ENCODE data around the gene KIF21B.

DNA sequence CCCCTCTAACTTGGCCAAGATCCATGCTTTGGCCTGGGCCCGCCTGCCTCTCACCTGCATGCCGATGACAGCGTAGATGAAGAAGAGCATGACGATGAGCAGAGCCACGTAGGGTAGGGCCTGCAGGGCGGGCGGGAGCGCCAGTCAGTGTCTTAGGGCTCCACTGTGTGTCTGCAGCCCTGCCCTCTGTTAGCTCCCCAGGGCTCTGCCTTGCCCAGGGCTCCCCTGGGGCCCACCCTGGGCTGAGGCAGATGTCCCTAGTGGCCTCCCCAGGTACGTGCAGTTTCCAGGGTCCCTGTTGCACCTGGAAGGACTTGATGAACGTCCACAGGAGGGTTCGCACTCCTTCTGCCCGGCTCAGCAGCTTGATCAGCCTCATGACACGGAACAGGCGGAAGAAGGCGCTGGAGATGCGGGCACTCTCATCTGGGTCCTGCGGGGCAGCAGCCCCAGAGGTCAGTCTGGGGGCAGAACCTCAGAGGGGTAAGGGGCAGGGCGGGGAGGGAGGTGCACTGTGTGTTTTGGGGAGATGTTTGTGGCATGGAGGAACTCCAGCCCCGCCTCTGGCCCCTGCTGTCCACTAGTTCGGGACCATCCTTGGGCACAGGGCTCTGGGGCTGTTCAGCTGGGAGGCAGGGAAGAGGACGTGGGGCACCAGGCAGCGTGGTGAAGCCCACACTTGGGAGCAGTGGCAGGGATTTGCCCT, 29.8 kb upstream of the KIF21B start:
- TF ChIP-seq POLR2A (IDR thresholded peaks at IDR 0.05; ENCODE audit: low read depth, low read length) (no peak), POLR2AphosphoS5 (IDR thresholded peaks at IDR 0.05; ENCODE audit: low read depth, low read length) (no peak), TAF1 (IDR thresholded peaks at IDR 0.05; ENCODE audit: borderline replicate concordance, low read depth, low read length) (no peak)
